ENCODE measurements around the gene KRTAP4-8.
"Not testable (repeated sequence)": the region's sequence is repeated elsewhere in the genome, so short reads cannot be mapped to it uniquely, and the experiment has no call there.

The KRTAP4-8 gene

GRCh38 chr17:41098042-41098441, at the start of gene KRTAP4-8:
KRTAP4-8 (minus strand) TSS chr17:41098142; CDS start chr17:41098084, 58 bp downstream.
- DNase-seq (ENCODE audit: low read depth), result no peak

- DNase-seq (ENCODE audit: low read depth), result no peak
Observed at GRCh38 chr17:41145261-41145660, 47.3 kb upstream of the KRTAP4-8 start.

GRCh38 chr17:41144846-41145245, 46.9 kb upstream of the KRTAP4-8 start:
- no peak for DNase-seq (ENCODE audit: low read depth)

GRCh38 chr17:41141361-41141760, 43.4 kb upstream of the KRTAP4-8 start:
- DNase-seq (ENCODE audit: low read depth), result no peak

GRCh38 chr17:41140360-41141131, 42.6 kb upstream of the KRTAP4-8 start, which contains the start of gene KRTAP4-6:
KRTAP4-6 (minus strand) TSS chr17:41140544; CDS start chr17:41140487, 57 bp downstream.
- DNase-seq (ENCODE audit: low read depth), result no peak

GRCh38 chr17:41139865-41140264, 41.9 kb upstream of the KRTAP4-8 start:
- DNase-seq (ENCODE audit: low read depth), result not testable (repeated sequence)

GRCh38 chr17:41133880-41134735, 36.2 kb upstream of the KRTAP4-8 start:
- DNase-seq (ENCODE audit: low read depth), result no peak

- DNase-seq (ENCODE audit: low read depth), result no peak
Observed at GRCh38 chr17:41131979-41132378, 34.0 kb upstream of the KRTAP4-8 start.

- no peak for DNase-seq (ENCODE audit: low read depth)
Observed at GRCh38 chr17:41127371-41127770, 29.4 kb upstream of the KRTAP4-8 start.

- DNase-seq (ENCODE audit: low read depth), result no peak
Observed at GRCh38 chr17:41126412-41126811, 28.5 kb upstream of the KRTAP4-8 start.

- no peak for DNase-seq (ENCODE audit: low read depth)
Observed at GRCh38 chr17:41125064-41125463, 27.1 kb upstream of the KRTAP4-8 start.

GRCh38 chr17:41123991-41124371, 26.0 kb upstream of the KRTAP4-8 start, which contains the start of gene KRTAP4-12:
KRTAP4-12 (minus strand) TSS chr17:41124182; CDS start chr17:41124122, 60 bp downstream.
- not testable (repeated sequence) for DNase-seq (ENCODE audit: low read depth)

GRCh38 chr17:41123292-41123990, 25.5 kb upstream of the KRTAP4-8 start:
- DNase-seq (ENCODE audit: low read depth), result not testable (repeated sequence)

- no peak for DNase-seq (ENCODE audit: low read depth)
Observed at GRCh38 chr17:41121742-41122141, 23.8 kb upstream of the KRTAP4-8 start.

GRCh38 chr17:41119696-41120690, 22.1 kb upstream of the KRTAP4-8 start:
- not testable (repeated sequence) for DNase-seq (ENCODE audit: low read depth)

- DNase-seq (ENCODE audit: low read depth), result no peak
Observed at GRCh38 chr17:41118721-41119120, 20.8 kb upstream of the KRTAP4-8 start.

- DNase-seq (ENCODE audit: low read depth), result not testable (repeated sequence)
Observed at GRCh38 chr17:41117846-41118386, 20.0 kb upstream of the KRTAP4-8 start, which contains the start of gene KRTAP4-11. KRTAP4-11 (minus strand) TSS chr17:41118373; CDS start chr17:41118315, 58 bp downstream.

GRCh38 chr17:41116297-41116696, 18.4 kb upstream of the KRTAP4-8 start:
- DNase-seq (ENCODE audit: low read depth), result no peak

- no peak for DNase-seq (ENCODE audit: low read depth)
Observed at GRCh38 chr17:41111151-41111885, 13.4 kb upstream of the KRTAP4-8 start.

Measured in stimulated activated CD4-positive, alpha-beta T cell treated with anti-CD3 and anti-CD28 coated beads, Interleukin-2, amount 100 ng/mL, for 4 hours (primary cell).